Gastrocnemius medialis (tissue), 4 donors: ENCODE data around the gene USP44. TPM values are rescaled to one million over a fixed set of nuclear protein-coding genes. Genes with fewer than 3 reads are reported as not detected.
"Not testable (repeated sequence)": the region's sequence is repeated elsewhere in the genome, so short reads cannot be mapped to it uniquely, and the experiment has no call there.

ENCODE experiments used
- ATAC-seq, 2 donors: fragments of 150-250 bp; one replicate each; pipeline ENCODE4 v1.9.1; 2016
- DNase-seq, 2 donors: peaks; one replicate each; pipeline ENCODE4 v3.0.0-alpha.2; 2019
- H3K27ac ChIP-seq, 4 donors: fragments of 200-600 bp; sonication (generic); 1 replicate in 1 of 4; 2 replicates in 3 of 4; pipeline ENCODE4 v1.5.1; 2016 to 2018; ENCODE audit warnings: mild to moderate bottlenecking in 2 of 4, moderate library complexity in 1 of 4
- H3K27me3 ChIP-seq, 3 donors: fragments of 200-600 bp; sonication (generic) in 2 of 3; 1 replicate in 1 of 3; 2 replicates in 2 of 3; pipeline versions ENCODE4 v1.5.1 to v1.6.0; 2016 to 2019; ENCODE audit warnings: mild to moderate bottlenecking in 1 of 3, moderate library complexity in 1 of 3
- H3K36me3 ChIP-seq, 2 donors: fragments of 200-600 bp; sonication (generic) in 1 of 2; one replicate each; pipeline ENCODE4 v1.5.1; 2017 to 2018
- H3K4me1 ChIP-seq, 2 donors: fragments of 200-600 bp; sonication (generic) in 1 of 2; one replicate each; pipeline ENCODE4 v1.5.1; 2016 to 2017; ENCODE audit warnings: mild to moderate bottlenecking in 2 of 2
- H3K4me3 ChIP-seq, 4 donors: fragments of 200-600 bp; sonication (generic) in 3 of 4; 1 replicate in 1 of 4; 2 replicates in 3 of 4; pipeline ENCODE4 v1.5.1; 2016 to 2019; ENCODE audit warnings: mild to moderate bottlenecking in 2 of 4
- H3K9me3 ChIP-seq, 3 donors: fragments of 200-600 bp; sonication (generic) in 2 of 3; 1 replicate in 1 of 3; 2 replicates in 2 of 3; pipeline ENCODE4 v1.5.1; 2016 to 2019
- POLR2A ChIP-seq, 2 donors: fragments of 450-650 bp; IDR thresholded peaks; one replicate each; pipeline ENCODE4 v1.6.1; 2017; ENCODE audit warnings: antibody characterized with exemption in 2 of 2, mild to moderate bottlenecking in 2 of 2, moderate library complexity in 2 of 2
- in situ Hi-C, 4 donors: fragments of 200-750 bp; cut with MboI; loops; one replicate each; pipeline versions ENCODE4 v1.15.0 to v1.8.0; 2017; ENCODE audit warnings: low sequenced_read_pairs in 4 of 4
- intact Hi-C: fragments of 100-400 bp; cut with DNase I; formaldehyde crosslinking; loops from one replicate; pipeline ENCODE4 v1.15.1; 2023; ENCODE audit warnings: low total_unique reads
- total RNA-seq, 4 donors: library from RNA; depleted of rRNA; stranded (reverse); fragments of >200 nt; gene quantifications; one replicate each; pipeline versions ENCODE4 v1.1.0 to v1.2.3, GENCODE V29; 2016
- TF ChIP-seq, protein P1 (sequence below), 5 experiments: fragments of 450-650 bp in 3 of 5; fragments of 200-600 bp in 2 of 5; sonication (generic) in 2 of 5; IDR thresholded peaks in 4 of 5; conservative IDR thresholded peaks in 1 of 5; 1 replicate in 4 of 5; 2 replicates in 1 of 5; pipeline ENCODE4 v1.5.1; 2016 to 2019; ENCODE audit warnings: antibody characterized with exemption in 5 of 5, mild to moderate bottlenecking in 3 of 5, moderate library complexity in 3 of 5

Gene USP44
- total RNA-seq, 4 donors from 2014 or later, result 0.07 to 0.42 (median 0.34) TPM

DNA sequence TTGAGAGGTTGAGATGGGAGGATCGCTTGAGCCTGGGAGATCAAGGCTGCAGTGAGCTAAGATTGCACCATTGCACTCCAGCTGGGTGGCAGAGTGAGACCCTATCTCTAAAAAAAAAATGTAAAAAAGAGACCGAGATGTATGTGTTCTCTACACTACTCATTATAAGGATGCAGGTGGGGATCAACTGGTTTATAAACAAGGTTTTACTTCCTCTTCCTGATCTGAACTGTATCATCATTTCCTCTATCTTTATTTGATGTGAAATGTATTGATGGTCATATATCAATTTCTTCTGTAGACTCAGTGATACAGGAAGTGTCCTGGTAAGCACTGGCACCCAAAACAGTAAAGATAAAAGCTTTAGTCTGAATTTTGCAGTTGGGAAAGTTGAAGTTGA lies 20.1 kb upstream of the USP44 start:
- Histone ChIP-seq H3K27me3 (no peaks in the 10 kb centered on the region), H3K4me3 (no peak overlapping the region), H3K4me1 (no peaks in the 10 kb centered on the region), H3K36me3 (no peaks in the 10 kb centered on the region), H3K9me3 (no peaks in the 10 kb centered on the region), H3K27ac (no peak overlapping the region)
- intact Hi-C loops, result no loop called here
- ATAC-seq, result no peak
- in situ Hi-C loops, result no loop called here
- DNase-seq, result no peak
- no peak for TF ChIP-seq POLR2A (IDR thresholded peaks at IDR 0.05)
- TF ChIP-seq, protein P1, sequence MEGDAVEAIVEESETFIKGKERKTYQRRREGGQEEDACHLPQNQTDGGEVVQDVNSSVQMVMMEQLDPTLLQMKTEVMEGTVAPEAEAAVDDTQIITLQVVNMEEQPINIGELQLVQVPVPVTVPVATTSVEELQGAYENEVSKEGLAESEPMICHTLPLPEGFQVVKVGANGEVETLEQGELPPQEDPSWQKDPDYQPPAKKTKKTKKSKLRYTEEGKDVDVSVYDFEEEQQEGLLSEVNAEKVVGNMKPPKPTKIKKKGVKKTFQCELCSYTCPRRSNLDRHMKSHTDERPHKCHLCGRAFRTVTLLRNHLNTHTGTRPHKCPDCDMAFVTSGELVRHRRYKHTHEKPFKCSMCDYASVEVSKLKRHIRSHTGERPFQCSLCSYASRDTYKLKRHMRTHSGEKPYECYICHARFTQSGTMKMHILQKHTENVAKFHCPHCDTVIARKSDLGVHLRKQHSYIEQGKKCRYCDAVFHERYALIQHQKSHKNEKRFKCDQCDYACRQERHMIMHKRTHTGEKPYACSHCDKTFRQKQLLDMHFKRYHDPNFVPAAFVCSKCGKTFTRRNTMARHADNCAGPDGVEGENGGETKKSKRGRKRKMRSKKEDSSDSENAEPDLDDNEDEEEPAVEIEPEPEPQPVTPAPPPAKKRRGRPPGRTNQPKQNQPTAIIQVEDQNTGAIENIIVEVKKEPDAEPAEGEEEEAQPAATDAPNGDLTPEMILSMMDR (IDR thresholded peaks at IDR 0.05 in 4 of 5, conservative IDR thresholded peaks at IDR 0.05 in 1 of 5), result no peak

DNA sequence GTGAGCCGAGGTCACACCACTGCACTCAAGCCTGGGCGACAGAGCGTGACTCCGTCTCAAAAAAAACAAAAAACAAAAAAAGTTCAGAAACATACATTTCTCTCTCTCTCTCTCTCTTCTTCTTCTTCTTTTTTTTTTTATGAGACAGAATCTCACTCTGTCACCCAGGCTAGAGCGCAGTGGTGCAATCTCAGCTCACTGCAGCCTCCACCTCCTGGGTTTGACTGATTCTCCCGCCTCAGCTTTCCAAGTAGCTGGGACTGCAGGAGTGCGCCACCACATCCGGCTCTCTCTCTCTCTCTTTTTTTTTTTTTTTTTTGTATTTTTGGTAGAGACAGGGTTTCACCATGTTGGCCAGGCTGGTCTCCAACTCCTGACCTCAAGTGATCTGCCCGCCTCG lies 16.8 kb upstream of the USP44 start:
- DNase-seq, ATAC-seq, H3K4me1 ChIP-seq, intact Hi-C loops, H3K4me3 ChIP-seq, H3K27me3 ChIP-seq, H3K27ac ChIP-seq, in situ Hi-C loops, H3K36me3 ChIP-seq, H3K9me3 ChIP-seq: not testable (repeated sequence)

DNA sequence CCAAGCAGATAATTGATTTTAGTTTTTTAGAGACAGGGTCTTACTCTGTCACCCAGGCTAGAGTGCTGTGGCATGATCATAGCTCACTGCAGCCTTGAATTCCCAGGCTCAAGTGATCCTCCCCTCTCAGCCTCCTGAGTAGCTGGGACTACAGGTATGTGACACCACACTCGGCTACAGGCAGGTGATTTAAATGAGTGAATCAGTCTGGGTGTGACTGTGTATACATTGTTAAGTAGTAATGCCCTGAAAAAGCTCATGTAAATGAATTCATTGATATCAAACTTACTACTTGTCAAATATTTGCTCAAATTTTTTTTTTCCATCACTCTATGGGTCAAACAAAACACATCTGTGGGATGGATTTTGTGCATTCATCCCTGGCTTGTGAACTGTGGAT lies 6.3 kb upstream of the USP44 start:
- no peaks in the 10 kb centered on the region for H3K36me3 ChIP-seq
- no peak for DNase-seq
- intact Hi-C loops (no loop called here), in situ Hi-C loops (no loop called here)
- no peaks in the 10 kb centered on the region for H3K4me1 ChIP-seq
- TF ChIP-seq, protein P1 (IDR thresholded peaks at IDR 0.05 in 4 of 5, conservative IDR thresholded peaks at IDR 0.05 in 1 of 5), result no peak
- no peak for TF ChIP-seq POLR2A (IDR thresholded peaks at IDR 0.05)
- no peak for ATAC-seq
- no peaks in the 10 kb centered on the region for H3K27me3 ChIP-seq
- no peaks in the 10 kb centered on the region for H3K9me3 ChIP-seq
- no peak overlapping the region for H3K4me3 ChIP-seq
- H3K27ac ChIP-seq, result no peak overlapping the region

DNA sequence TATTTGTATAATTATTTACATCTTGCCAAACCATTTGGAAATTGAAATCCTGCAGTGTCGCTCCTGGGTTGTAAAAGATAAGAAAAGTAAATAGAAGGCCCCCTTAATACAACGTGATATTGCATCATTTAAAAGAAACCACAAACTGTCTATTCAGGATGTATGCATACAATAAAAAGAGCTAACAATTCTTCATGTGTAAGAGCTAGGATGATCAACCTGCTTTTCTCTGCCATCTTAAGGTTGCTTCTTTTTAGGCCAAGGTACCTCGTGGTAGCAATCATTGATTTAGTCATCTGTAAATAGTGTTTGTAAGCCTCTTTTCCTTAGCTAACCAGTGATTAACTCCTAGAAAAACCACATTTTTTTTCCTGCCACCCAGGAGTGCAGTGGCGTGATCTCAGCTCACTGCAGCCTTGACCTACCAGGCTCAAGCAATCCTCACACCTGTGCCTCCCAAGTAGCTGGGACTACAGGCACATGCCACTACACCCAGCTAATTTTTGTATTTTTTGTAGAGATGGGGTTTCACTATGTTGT lies 3.3 kb upstream of the USP44 start:
- Histone ChIP-seq H3K27me3 (peaks cover 0 to 4% (median under 1%) of the 10 kb centered on the region in 3 donors), H3K4me3 (no peak overlapping the region), H3K36me3 (no peaks in the 10 kb centered on the region), H3K4me1 (no peaks in the 10 kb centered on the region), H3K27ac (no peak overlapping the region), H3K9me3 (no peaks in the 10 kb centered on the region)
- in situ Hi-C loops (no loop called here), intact Hi-C loops (no loop called here)
- TF ChIP-seq POLR2A (IDR thresholded peaks at IDR 0.05), result no peak
- TF ChIP-seq, protein P1 (IDR thresholded peaks at IDR 0.05 in 4 of 5, conservative IDR thresholded peaks at IDR 0.05 in 1 of 5), result no peak
- DNase-seq (no peak), ATAC-seq (no peak)

DNA sequence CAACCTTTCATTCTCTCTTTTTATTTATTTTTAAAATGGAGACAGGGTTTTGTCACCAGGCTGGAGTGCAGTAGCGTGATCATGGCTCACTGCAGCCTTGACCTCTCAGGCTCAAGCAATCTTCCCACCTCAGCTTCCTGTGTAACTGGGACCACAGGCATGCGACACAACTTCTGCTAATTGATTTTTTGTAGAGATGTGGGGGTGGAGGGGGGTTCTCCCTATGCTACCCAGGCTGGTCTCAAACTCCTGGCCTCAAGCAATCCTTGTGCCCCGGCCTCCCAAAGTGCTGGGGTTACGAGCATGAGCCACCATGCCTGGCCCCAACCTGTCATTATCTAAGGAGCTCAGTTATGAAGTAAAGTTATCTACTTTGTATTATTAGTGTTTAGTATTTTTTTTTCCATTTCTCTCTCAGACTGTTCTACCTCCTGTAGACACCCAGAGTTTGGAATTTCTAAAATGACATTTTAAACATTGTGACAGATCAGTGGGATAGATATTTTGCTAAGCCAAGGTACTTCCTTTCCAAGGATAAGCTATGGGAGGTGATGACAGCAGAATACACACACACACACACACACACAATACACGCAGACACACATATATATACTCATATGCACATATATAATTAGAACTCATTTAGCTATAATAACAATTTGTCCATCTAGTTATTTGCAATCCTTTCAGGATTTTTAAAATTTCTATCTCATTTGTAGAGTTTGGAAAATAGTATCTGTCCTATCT lies 2.1 kb upstream of the USP44 start:
- peaks cover 8 to 13% (median 13%) of the 10 kb centered on the region in 3 donors for H3K27me3 ChIP-seq
- ATAC-seq (no peak), DNase-seq (no peak)
- TF ChIP-seq POLR2A (IDR thresholded peaks at IDR 0.05), result no peak
- TF ChIP-seq, protein P1 (IDR thresholded peaks at IDR 0.05 in 4 of 5, conservative IDR thresholded peaks at IDR 0.05 in 1 of 5), result no peak
- H3K27ac ChIP-seq, result no peak overlapping the region
- H3K4me1 ChIP-seq, result no peaks in the 10 kb centered on the region
- intact Hi-C loops, result no loop called here
- H3K9me3 ChIP-seq, result peaks cover 0 to 6% (median 0%) of the 10 kb centered on the region in 3 donors
- H3K36me3 ChIP-seq, result no peaks in the 10 kb centered on the region
- no peak overlapping the region for H3K4me3 ChIP-seq
- in situ Hi-C loops, result no loop called here
